ENCODE data around the gene MARCHF9.

The MARCHF9 gene

GRCh38 chr12:57753756-57754337 is 1.1 kb upstream of the MARCHF9 start:
- no peak for DNase-seq (ENCODE audit: low read depth, low spot score)

GRCh38 chr12:57755194-57755453 is 221 bp downstream of the MARCHF9 start:
- DNase-seq (ENCODE audit: low read depth, low spot score), result no peak

DNA sequence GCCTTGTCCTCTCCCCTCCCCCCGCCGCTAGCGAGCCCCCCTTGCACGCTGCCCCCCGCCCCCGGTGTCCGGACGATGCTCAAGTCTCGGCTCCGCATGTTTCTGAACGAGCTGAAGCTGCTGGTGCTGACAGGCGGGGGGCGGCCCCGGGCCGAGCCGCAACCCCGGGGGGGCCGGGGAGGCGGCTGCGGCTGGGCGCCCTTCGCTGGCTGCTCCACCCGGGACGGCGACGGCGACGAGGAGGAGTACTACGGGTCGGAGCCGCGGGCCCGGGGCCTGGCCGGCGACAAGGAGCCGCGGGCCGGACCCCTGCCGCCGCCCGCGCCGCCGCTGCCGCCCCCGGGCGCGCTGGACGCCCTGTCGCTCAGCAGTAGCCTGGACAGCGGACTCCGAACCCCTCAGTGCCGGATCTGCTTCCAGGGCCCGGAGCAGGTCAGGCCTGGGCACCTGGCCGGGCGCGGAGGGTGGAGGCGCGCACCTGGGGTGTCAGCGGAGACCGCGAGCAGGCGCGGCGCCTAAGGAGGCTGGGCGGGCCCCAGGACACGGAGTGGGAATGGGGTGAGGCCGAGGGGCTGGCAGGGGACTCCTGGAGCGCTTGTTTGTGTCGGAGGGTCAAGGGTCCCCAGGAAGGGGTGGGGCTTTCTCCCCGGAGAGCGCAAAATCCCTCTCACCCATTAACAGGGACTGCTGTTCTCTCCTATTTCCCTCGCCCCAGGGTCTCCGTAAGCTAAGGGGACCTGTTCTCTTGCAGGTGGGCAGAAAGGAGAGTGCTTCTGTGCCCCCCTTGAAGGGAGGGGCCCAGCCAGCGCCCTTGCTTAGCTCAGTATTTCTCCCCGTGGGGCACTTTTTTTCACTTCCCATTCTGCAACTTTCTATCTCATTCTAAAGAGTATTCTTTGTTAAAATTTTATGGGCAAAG is 810 bp downstream of the MARCHF9 start:
- DNase-seq (ENCODE audit: low read depth, low spot score), result no peak

GRCh38 chr12:57756406-57757341 is 1.8 kb downstream of the MARCHF9 start:
- peak; percentile 31 for DNase-seq (ENCODE audit: low read depth, low spot score)

DNA sequence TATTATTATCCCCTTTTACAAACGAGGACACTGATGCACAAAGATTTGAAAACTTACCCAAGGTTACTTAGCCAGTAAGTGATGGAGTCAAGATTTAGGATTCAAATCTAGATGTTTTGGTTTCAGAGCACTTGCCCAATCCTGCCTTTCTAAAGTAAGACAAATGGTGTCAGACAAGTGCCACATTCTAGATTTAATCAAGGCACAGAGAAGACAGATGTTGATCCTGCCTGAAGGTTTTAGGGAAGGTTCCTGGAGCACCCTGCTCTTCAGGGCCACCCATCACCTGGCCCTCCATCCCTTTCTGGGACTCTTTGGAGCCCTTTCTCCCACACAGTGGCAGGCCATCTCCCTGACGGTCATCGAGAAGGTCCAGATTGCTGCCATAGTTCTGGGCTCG is 2.9 kb downstream of the MARCHF9 start:
- DNase-seq (ENCODE audit: low read depth, low spot score), result no peak

DNA sequence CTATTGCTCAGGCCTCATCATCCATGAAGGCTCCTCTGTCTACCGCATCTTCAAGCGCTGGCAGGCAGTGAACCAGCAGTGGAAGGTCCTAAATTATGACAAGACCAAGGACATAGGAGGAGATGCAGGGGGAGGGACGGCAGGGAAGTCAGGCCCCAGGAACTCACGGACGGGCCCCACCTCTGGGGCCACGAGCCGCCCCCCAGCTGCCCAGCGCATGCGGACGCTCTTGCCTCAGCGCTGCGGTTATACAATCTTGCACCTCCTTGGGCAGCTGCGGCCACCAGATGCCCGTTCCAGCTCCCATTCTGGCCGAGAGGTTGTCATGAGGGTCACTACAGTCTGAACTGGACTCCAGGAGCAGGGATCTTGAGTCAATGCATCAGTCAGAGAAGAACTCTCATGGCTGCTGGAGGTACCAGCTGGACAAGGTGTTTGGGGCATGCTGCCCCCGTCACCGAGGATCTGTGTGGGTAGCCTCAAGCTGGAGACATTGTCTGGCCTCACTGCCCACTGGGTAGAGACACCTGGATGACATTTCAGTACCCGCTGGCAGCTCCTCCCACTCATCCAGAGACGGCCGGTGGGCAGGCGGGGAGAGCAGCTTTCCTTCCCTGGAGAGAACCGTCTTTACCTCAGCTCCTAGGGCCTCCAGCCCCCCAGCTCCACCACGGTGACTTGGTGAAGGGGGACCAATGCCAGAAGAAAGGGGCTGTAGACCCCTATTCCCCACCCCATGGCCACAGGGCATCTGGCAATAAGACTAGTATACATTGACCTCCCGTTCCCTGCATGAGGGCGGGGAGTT is 3.9 kb downstream of the MARCHF9 start:
- DNase-seq (ENCODE audit: low read depth, low spot score), result no peak

- DNase-seq (ENCODE audit: low read depth, low spot score), result no peak
These were observed 4.6 kb downstream of the MARCHF9 start for GRCh38 chr12:57759360-57759980.

- no peak for DNase-seq (ENCODE audit: low read depth, low spot score)
These were observed 5.6 kb downstream of the MARCHF9 start for GRCh38 chr12:57760347-57760982.

DNA sequence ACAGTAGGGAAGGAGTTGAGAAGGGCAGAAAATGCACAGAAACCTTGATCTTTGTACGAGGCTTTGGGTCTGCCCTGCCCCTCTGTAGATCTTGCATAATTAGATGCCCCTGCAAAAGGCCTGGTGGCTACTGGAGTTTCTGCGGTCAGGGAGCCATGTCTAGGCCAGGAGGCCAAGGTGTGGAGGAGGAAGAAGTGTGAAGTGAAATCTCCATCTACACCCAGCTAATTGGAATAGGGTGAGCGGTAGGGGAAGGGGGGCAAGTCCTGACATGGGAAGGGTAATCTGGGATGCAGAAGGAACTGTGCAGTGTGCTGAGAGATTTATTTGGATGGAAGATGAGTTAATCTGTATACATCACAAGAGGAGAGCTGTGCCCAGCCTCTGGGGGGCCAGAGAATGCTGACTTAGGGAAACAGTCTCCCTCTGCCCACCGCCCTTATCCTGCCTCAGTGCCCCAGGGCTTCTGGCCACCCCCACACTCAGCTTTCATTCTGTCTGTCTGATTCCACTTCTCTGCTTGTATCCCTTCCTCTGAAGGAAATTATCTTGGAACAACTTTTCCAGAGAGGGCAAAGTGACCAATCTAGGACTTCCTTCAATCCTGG is 6.6 kb downstream of the MARCHF9 start:
- DNase-seq (ENCODE audit: low read depth, low spot score), result no peak

DNA sequence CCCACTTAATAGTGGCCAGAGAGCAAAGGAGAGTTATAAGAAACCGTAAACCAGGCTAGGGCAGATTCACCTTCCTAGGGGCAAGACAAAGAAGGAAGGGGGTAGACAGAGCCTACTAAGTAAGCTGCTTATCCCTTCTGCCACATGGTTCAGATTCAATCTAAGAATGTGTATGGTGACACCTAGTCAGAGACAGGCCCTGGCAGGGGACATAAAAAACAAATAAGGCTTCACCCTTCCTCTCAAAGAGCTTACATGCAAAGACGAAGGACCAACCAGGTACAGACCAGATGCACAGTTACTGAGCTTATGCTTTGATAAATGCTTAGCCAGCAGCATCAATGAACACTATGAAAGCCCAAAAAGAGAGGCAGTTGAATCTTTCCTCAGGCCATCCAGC is 7.6 kb downstream of the MARCHF9 start:
- DNase-seq (ENCODE audit: low read depth, low spot score), result no peak

DNA sequence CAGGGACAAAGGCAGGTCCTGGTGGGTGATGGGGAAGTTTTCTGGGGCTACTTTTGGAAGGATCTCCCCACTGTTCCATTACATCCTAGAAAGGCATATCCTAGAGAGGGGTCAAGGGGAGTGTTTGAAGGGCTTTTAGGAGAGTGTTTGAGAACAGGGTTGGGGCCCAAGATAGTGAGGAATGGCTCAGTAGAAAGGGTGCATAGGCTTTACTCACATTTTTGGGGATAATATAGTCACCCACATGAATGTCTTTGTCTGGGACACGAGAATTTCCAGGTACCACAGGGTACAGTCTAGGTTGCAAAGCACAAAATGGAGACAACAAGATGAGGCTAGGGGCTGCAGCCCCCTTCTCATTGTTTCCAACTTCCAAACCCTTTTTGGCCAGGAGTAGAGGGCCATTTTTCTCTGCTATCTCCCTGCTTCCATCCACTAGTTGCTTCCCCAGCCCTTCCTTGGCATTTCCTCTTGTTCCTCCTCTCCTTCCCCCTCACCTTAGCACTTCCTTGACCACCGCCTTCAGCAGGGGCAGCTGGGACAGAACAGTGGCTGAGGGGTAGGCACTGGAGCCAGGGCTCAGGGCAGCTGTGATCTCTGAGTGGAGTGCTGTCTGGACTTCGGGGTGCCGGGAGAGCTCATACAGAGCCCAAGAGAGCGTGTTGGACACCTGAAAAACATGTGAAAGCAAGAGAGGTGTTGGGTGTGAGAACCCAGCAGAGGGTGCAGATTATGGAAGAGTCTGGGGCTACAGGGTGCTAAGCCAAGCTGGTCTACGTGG is 9.2 kb downstream of the MARCHF9 start:
- no peak for DNase-seq (ENCODE audit: low read depth, low spot score)

- DNase-seq (ENCODE audit: low read depth, low spot score), result no peak
These were observed 9.7 kb downstream of the MARCHF9 start for GRCh38 chr12:57764662-57765002.

DNA sequence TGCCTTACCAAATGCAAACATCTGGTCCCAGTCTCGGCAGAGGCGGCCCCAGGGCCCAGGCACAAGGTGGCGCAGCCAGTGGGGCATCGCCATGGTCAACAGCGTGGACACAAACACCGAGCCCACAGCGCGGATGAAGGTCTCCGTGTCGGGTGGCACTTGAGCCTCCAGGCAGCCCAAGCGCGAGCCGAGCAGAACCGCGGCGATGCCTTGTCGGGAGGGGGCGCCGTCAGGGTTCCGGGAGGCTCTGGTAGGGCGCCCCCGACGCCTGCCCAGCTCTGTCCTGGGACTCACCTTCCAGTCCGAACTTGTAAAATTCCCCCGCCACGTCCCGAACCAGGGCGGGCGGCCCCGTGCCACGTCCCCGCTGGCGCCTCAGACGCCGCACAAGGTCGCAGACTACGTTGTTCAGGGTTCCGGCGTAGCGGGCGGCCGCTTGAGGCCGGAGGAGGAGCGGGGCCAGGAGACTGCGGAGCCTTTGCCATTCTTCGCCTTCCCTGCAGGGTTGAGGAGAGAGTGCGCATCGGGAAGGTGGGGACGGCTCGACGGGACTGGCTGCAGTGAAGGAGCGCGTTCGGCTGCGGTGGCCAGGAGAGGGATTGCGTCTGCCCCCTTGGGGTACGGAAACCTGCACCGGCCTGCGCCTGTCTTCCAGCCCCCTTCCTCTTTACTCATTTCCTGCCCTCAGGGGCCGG is 10.2 kb downstream of the MARCHF9 start:
- no peak for DNase-seq (ENCODE audit: low read depth, low spot score)

- no peak for DNase-seq (ENCODE audit: low read depth, low spot score)
These were observed 11.0 kb downstream of the MARCHF9 start for GRCh38 chr12:57765698-57766463.

- DNase-seq (ENCODE audit: low read depth, low spot score), result no peak
These were observed 11.8 kb downstream of the MARCHF9 start, which contains the start of gene CYP27B1 for GRCh38 chr12:57766464-57767304. Gene CYP27B1 (minus strand): TSS chr12:57767078. CDS start chr12:57767041, 37 bp downstream.

DNA sequence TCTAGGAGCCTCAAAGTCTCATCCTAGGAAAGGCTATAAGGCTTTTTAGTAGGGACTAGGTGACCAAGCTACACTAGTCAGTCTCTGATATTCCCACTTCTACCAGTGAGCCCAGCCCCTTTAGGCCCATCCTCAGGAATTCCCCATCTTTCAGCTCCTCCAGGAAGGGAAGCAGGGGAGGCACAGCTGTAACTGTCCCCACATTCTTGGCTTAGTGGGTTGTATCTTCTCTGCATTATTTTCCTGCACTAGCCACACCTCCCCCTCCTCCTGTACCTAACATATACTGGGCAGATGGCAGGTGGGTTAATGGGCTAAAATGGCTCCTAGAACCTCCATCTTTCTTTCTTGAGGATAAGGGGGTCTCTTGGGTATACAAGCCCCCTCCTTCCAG is 12.4 kb downstream of the MARCHF9 start:
- DNase-seq (ENCODE audit: low read depth, low spot score), result no peak

DNA sequence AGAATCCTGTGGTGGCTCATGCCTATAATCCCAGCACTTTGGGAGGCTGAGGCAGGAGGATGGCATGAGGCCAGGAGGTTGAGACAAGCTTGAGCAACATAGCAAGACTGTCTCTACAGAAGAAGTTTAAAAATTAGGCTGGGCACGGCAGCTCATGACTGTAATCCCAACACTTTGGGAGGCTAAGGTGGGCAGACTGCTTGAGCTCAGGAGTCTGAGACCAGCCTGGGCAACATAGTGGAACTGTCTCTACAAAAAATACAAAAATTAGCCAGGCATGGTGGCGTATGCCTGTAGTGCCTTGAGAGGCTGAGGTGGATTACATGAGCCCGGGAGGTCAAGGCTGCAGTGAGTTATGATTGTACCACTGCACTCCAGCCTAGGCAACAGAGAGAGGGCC is 13.0 kb downstream of the MARCHF9 start:
- DNase-seq (ENCODE audit: low read depth, low spot score), result no peak

All from activated CD4-positive, CD25-positive, alpha-beta regulatory T cell treated with anti-CD3 and anti-CD28 coated beads, Interleukin-2, amount 50 U/mL, for 16 hours (primary cell).